Fibroblast of skin of right quadriceps (primary cell): ENCODE results near the gene UBE2S.
A peak's percentile ranks its signal among the peaks of the same experiment; 100 is the strongest.
"Not testable (repeated sequence)": the region's sequence is repeated elsewhere in the genome, so short reads cannot be mapped to it uniquely, and the experiment has no call there.

Experiments used
- DNase-seq: peaks from one replicate; pipeline ENCODE4 v3.0.0-alpha.2; 2013

Gene UBE2S

GRCh38 chr19:55402509-55402908 is 5.1 kb downstream of the UBE2S start:
- no peak for DNase-seq

DNA sequence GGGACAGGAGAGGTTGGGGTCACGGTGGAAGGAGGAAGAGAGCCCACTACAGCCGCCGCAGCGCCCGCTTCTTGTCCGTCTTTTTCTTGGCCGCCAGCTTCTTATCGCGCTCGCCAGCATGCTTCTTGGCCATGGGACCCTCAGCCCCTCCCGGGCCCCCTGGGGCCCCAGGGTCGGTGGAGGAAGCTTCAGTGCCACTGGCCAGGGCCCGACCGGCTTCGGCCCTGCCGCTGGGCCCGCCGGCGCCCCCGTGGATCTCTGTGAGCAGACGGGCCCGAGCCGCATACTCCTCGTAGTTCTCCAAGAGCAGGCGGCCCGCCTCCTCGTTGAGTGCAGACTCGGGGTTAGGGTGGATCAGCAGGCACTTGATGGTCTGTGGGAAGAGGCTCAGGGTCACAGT is 6.2 kb downstream of the UBE2S start:
- not testable (repeated sequence) for DNase-seq

GRCh38 chr19:55400281-55401087 is 7.1 kb downstream of the UBE2S start:
- no peak for DNase-seq

DNA sequence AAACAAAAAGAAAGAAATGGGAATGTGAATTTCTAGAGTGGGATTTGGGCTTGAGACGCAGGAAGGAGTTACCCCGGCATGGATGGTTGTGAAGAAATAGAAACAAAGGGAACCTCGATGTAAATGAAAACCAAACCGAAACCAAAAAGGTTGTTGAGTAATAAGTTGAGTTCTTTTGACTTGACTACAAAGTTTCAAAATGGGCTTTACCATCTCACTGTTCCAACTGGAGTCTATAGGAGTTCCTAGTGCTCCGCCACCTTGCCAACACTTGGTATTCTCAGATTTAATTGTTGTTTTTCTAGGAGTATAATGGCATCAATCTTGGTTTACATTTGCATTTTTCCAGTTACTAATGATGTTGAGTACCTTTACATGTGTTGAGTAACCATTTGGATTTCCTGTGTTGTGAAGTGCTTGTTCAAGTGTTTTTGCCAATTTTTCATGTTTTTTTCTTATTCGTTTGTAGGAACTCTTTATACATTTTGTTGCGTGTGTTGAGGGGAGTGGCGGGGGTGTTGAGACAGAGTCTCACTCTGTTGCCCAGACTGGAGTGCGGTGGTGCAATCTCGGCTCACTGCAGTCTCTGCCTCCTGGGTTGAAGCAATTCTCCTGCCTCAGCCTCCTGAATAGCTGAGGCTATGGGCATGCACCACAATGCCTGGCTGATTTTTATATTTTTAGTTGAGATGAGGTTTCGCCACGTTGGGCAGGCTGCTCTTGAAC is 9.2 kb downstream of the UBE2S start:
- no peak for DNase-seq

DNA sequence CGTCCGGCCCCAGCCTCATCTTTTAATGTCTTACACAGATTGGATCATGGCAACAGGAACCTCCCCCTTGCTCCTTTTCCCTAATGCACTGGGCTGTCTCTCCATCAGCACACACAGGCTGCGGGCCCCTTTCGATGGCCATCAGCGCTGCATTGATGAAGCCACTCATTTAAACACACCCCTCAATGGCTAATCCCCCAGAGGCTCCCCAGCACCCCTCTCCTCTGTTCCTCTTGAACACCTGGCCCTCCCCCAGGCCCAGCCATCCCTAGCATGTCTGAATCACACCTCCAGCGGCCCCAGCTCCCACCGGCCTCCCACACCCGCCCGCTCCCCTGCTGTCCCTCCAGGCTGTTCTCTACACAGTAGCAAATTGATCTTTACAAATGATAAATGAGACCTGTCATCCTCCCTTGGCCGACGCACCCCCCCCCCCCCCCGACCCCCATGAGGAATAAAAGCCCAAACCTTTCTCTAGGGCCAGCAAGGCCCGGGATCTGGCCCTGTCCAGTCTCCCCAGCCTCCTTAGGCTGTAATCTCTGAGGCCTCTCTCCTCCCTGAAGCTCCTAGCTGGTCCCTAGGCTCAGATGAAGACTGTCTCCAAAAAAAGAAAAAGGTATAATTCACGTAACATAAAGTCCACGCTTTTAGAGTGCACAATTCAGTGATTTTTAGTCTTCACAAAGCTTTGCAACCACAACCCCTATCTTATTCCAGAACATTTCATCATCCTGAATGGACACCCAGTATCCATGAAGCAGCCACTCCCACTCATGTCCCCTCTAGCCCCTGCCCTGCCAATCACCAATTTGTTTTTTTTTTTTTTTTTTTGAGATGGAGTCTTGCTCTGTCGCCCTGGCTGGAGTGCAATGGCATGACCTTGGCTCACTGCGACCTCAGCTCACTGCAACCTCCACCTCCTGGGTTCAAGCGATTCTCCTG is 14.5 kb downstream of the UBE2S start:
- no peak for DNase-seq

- DNase-seq: no peak
Observed at GRCh38 chr19:55391702-55392615, 15.6 kb downstream of the UBE2S start.

GRCh38 chr19:55391191-55391670 is 16.4 kb downstream of the UBE2S start:
- no peak for DNase-seq

DNA sequence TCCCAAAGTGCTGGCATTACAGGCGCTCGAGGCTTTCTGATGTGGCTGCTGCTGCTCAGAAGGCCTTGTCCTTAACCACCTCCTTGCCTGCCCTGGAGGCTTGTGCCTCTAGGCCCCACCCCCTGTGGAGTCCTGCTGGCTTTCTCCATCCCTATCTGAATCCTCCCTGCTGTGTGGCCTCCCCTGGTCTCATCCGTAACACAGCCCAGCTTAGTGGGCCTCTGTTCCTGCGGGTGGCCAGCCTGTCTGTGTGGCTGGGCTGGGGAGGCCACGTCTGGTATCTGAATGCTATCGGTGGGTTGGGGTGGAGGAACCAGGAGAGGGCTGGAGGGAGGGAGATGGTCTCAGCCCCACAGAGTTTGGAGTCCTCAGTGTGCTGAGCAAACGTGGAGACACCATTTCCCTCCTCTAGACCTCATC is 17.1 kb downstream of the UBE2S start:
- no peak for DNase-seq

GRCh38 chr19:55389386-55390317 is 17.9 kb downstream of the UBE2S start:
- DNase-seq: no peak

DNA sequence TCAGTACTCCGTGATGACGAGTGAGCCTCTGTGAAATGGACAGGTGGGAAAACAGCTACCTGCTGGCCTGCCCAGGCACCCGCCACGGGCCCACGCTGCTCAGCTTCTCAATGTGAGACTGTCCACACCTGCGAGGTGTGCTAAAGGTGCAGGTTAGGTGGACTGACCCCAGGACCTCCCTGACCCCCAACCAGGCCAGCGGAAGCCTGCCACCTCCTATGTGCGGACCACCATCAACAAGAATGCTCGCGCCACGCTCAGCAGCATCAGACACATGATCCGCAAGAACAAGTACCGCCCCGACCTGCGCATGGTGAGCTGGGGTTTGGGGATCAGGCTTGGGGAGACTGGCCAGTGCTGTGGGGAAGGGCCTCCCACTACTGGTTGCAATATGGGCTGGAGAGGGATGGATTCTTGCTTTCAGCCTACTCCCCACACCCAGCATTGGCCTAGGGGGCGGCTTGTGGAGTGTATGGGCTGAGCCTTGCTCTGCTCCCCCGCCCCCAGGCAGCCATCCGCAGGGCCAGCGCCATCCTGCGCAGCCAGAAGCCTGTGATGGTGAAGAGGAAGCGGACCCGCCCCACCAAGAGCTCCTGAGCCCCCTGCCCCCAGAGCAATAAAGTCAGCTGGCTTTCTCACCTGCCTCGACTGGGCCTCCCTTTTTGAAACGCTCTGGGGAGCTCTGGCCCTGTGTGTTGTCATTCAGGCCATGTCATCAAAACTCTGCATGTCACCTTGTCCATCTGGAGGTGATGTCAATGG is 19.7 kb downstream of the UBE2S start:
- DNase-seq: no peak

DNA sequence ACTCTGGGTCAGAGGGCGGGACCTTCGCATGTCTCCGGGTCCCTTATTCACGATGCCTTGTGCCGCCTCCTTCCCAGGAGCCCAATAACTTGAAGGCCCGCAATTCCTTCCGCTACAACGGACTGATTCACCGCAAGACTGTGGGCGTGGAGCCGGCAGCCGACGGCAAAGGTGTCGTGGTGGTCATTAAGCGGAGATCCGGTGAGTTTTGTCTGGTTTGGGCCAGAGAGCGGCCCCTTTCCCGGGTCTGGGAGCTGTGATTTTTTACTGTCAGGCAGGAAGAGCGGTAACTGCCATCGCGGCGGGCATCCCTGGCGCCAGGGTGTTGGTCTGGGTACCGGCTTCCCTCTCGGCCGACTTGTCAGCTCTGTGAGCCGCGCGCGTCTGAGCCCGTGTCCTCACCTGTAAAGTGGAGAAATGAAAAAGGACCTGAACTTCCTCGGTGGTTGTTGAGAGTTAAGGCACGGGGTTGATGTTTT is 21.1 kb downstream of the UBE2S start:
- no peak for DNase-seq

GRCh38 chr19:55385724-55386492 is 21.7 kb downstream of the UBE2S start, which contains the start of gene RPL28:
TSS of gene RPL28 (plus strand) at chr19:55385932. CDS start at chr19:55386358, 426 bp downstream.
- peak; percentile 98 for DNase-seq

- DNase-seq: peak; percentile 94
Observed at GRCh38 chr19:55384920-55385723, 22.5 kb downstream of the UBE2S start.

DNA sequence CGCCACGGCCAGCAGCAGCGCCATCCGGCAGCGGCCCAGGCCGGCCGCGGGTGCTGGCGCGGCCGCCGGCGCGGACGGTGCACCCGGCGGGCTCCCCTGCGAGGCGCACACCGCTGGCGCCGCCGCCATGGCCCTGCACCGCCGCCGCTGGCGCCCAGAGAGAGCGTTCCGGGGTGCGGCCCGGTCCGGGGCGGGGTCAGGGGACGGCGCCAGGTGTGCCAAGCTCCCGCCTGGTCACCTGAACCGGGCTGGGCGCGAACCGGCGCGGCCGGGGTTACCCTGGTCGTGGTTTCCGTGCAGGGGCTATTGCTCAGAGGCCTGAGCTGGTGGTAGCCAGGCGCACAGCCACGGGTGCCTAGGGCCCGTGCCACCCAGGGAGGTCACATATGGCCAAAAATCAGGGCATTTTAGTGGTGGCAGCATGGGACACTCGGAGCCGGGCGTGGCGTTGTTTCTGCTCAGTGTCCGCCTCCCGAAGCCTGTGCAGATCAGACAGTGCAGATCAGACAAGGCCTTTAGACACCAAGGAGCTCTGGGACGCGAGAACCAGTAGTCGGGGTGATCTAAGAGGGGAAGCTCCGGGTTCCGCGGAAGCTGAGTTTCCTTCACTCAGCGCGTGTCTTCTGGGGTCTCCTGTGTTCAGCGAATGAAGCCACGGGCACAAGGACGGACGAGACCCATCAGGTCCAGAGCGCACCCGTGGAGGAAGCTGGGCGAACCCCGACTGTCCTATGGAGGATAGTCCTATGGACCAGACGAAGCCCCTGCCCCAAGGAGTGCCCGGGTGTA is 23.3 kb downstream of the UBE2S start, which contains the start of gene TMEM238:
TMEM238 (minus strand) TSS at position 162 of the 789 bp plus-strand sequence; CDS start at position 129, 33 bp downstream.
- no peak for DNase-seq

DNA sequence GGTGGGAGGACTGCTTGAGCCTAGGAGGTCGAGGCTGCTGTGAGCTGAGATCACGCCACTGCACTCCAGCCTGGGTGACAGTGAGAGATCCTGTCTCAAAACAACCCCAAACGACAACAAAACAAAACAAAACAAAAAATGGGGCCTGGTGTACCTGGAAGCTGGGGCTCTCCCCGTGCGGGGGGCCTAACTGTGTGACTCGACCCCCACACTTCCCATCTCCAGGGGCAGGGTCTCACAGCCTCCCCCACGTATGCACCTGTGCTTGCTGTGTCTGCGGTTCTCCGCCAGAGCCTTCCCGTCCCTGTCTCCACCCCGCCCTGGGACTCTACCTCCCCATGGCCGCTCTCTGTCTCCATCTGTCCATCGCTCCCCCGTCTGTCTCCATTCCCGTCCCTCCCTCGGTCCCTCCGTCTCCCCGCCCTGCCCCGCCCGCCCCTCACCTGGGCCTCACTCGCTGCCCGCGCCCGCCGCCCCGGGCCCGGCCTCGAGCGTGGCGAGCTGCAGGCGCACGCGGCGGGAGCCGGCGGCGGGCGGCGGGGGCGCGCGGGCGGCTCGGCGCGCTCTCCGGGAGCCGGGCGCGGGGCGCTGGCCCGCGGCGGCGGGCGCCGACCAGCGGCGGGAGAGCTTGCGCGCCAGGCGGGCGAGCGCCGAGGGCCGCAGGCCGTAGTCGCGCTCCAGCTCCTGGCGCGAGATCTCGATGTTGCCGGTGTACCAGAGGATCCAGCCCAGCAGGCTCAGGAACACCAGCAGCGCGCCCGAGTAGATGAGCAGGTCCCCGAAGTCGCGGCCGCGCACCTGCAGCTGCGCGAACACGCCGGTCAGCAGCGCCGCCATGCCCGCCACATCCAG is 24.1 kb downstream of the UBE2S start:
- peak; percentile 63 for DNase-seq

DNA sequence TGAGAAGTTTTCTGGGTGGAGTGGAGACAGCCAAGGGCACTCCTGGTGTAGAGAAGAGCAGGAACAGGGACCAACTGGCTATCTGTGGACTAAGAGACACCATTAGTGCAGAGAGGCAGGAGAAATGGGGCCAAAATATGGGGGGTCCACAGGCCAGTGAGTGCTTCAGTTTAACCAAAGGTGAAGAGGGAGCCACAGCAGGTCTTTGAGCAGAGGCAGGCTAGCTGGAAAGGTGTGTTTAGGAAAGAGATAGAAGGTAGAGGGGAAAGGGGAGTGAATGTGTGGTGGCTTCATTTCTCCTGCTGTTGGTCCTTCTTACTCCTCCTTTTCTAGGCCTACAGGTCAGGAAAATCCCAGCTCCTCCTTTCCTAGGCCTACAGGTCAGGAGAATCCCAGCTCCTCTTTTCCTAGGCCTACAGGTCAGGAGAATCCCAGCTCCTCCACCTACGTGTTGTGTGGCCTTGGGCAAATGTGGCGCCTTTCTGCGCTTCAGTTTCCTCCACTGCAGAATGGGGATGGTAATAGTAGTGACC is 25.0 kb downstream of the UBE2S start:
- no peak for DNase-seq
